WTC11 (cell line): ENCODE results near the gene CMTM1. TPM values are rescaled to one million over a fixed set of nuclear protein-coding genes. Genes with fewer than 3 reads are reported as not detected.

Experiments used
- ATAC-seq: fragments of 200-7000 bp; cut with Tn5 transposase; 2 replicates; pipeline ENCODE4 v1.10.0; 2021; ENCODE audit warnings: mild to moderate bottlenecking, moderate library complexity
- CTCF ChIA-PET: fragments of 300-600 bp; sonication (Branson Sonifier 250); formaldehyde crosslinking; loops from one replicate; lab custom pipeline; 2021; ENCODE audit warnings: antibody characterized with exemption; lab: Charles Lee
- POLR2A ChIA-PET: fragments of 350-600 bp; sonication (Branson Sonifier 250); formaldehyde crosslinking; loops from one replicate; lab custom pipeline; 2021; ENCODE audit warnings: antibody characterized with exemption; lab: Charles Lee
- DNase-seq: peaks from one replicate; pipeline ENCODE4 v3.0.0; 2021; ENCODE audit warnings: low spot score
- H3K27ac Mint-ChIP-seq: 2 replicates; pipeline ENCODE4 v1.8.0; 2021; ENCODE audit warnings: mixed read lengths
- H3K27me3 Mint-ChIP-seq: 2 replicates; pipeline ENCODE4 v1.8.0; 2021; ENCODE audit warnings: low read depth, mild to moderate bottlenecking, moderate library complexity, mixed read lengths
- H3K36me3 Mint-ChIP-seq: 2 replicates; pipeline ENCODE4 v1.8.0; 2021; ENCODE audit warnings: mixed read lengths
- H3K4me1 Mint-ChIP-seq: 2 replicates; pipeline ENCODE4 v1.8.0; 2022; ENCODE audit warnings: mixed read lengths
- H3K4me3 Mint-ChIP-seq: 2 replicates; pipeline ENCODE4 v1.8.0; 2021; ENCODE audit warnings: mild to moderate bottlenecking, moderate library complexity, mixed read lengths
- H3K9me3 Mint-ChIP-seq: 2 replicates; pipeline ENCODE4 v1.8.0; 2021; ENCODE audit warnings: mixed read lengths
- CREM ChIP-seq: sonication (generic); formaldehyde crosslinking; IDR thresholded peaks from 2 replicates; pipeline ENCODE4 v1.8.1; 2022; ENCODE audit warnings: mild to moderate bottlenecking, missing genetic modification reagents, moderate library complexity
- HMGA2 ChIP-seq: fragments of 250-450 bp; sonication (Bioruptor Pico); IDR thresholded peaks from 2 replicates; pipeline ENCODE4 v1.4.0; 2021; ENCODE audit warnings: mild to moderate bottlenecking, moderate library complexity
- JAZF1 ChIP-seq: fragments of 250-450 bp; sonication (Bioruptor Pico); IDR thresholded peaks from 2 replicates; pipeline ENCODE4 v1.9.0; 2021; ENCODE audit warnings: moderate library complexity, mild to moderate bottlenecking, inconsistent platforms
- MXD4 ChIP-seq: fragments of 250-450 bp; sonication (Bioruptor Pico); IDR thresholded peaks from 2 replicates; pipeline ENCODE4 v1.8.0; 2021; ENCODE audit warnings: mild to moderate bottlenecking, moderate library complexity, borderline replicate concordance
- NR1H2 ChIP-seq: sonication (generic); formaldehyde crosslinking; IDR thresholded peaks from 2 replicates; pipeline ENCODE4 v1.9.0; 2021; ENCODE audit warnings: mild to moderate bottlenecking, moderate library complexity, missing genetic modification reagents
- NR3C1 ChIP-seq: sonication (generic); formaldehyde crosslinking; conservative IDR thresholded peaks from 2 replicates; pipeline ENCODE4 v1.8.1; 2023; ENCODE audit warnings: low read depth, mild to moderate bottlenecking, missing genetic modification reagents
- SOX15 ChIP-seq: fragments of 250-450 bp; sonication (Bioruptor Pico); IDR thresholded peaks from 2 replicates; pipeline ENCODE4 v1.9.0; 2021; ENCODE audit warnings: mild to moderate bottlenecking
- TEAD1 ChIP-seq: sonication (generic); formaldehyde crosslinking; IDR thresholded peaks from 2 replicates; pipeline ENCODE4 v1.8.0; 2022; ENCODE audit warnings: mild to moderate bottlenecking, missing genetic modification reagents
- ZNF138 ChIP-seq: sonication (generic); formaldehyde crosslinking; conservative IDR thresholded peaks from 2 replicates; pipeline ENCODE4 v1.8.1; 2022; ENCODE audit warnings: mild to moderate bottlenecking, moderate library complexity, missing genetic modification reagents
- ZNF423 ChIP-seq: fragments of 250-450 bp; sonication (Bioruptor Pico); IDR thresholded peaks from 2 replicates; pipeline ENCODE4 v2.1.2; 2022; ENCODE audit warnings: mild to moderate bottlenecking, moderate library complexity
- total RNA-seq: library from RNA; stranded (reverse); gene quantifications from 3 replicates; pipeline ENCODE4 v1.2.3, GENCODE V29; 2021
- TF ChIP-seq, protein P1 (sequence below): fragments of 250-450 bp; sonication (Bioruptor Pico); IDR thresholded peaks from 2 replicates; pipeline ENCODE4 v1.9.0; 2021; ENCODE audit warnings: moderate library complexity, mild to moderate bottlenecking, inconsistent platforms, borderline replicate concordance
- TF ChIP-seq, protein P2 (sequence below): fragments of 250-450 bp; sonication (Bioruptor Pico); IDR thresholded peaks from 2 replicates; pipeline ENCODE4 v1.9.0; 2021; ENCODE audit warnings: mild to moderate bottlenecking
- TF ChIP-seq, protein P3 (sequence below): fragments of 250-450 bp; sonication (Bioruptor Pico); IDR thresholded peaks from 2 replicates; pipeline ENCODE4 v1.9.0; 2021; ENCODE audit warnings: mild to moderate bottlenecking
- TF ChIP-seq, protein P4 (sequence below): fragments of 250-450 bp; sonication (Bioruptor Pico); IDR thresholded peaks from 2 replicates; pipeline ENCODE4 v1.8.0; 2021; ENCODE audit warnings: mild to moderate bottlenecking
- TF ChIP-seq, protein P5 (sequence below): sonication (generic); formaldehyde crosslinking; IDR thresholded peaks from 2 replicates; pipeline ENCODE4 v1.8.0; 2023; ENCODE audit warnings: missing genetic modification reagents, mild to moderate bottlenecking, borderline replicate concordance
- TF ChIP-seq, protein P6 (sequence below): sonication (generic); formaldehyde crosslinking; IDR thresholded peaks from 2 replicates; pipeline ENCODE4 v1.8.1; 2023; ENCODE audit warnings: mild to moderate bottlenecking, missing genetic modification reagents, moderate library complexity
- TF ChIP-seq, protein P7 (sequence below): sonication (generic); formaldehyde crosslinking; IDR thresholded peaks from 2 replicates; pipeline ENCODE4 v1.8.0; 2022; ENCODE audit warnings: mild to moderate bottlenecking, missing genetic modification reagents

CMTM1 gene
- total RNA-seq, 1 experiment from 2014 or later: 1.6 TPM

DNA sequence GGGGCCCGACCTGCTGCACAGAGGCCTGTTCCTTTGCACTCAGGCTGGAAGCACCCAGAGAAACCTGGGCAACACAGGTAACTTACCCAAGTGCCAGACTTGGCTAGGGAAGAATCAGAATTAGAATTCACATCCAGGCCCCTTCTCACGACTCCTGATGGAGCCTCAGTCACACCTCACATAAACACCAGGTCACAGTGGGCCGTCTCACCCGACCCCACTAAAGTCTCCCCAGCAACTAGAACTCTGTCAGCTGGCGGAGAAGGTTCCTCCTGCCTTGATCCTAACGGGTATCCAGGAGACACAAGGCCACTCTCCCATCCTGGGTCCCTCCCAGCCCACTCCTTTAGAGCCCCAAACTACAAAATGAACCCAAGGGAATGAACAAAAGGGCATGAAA lies 22.7 kb upstream of the CMTM1 start:
- ChIA-PET POLR2A (no interaction called here), CTCF (interaction anchor here (0.8 to 0.9 kb wide), 2 partner anchors 46 to 67 kb away, joined by 3 read pairs; no protein-coding TSS in a partner anchor)
- Mint-ChIP-seq H3K36me3 (no peaks in the 10 kb centered on the region), H3K27me3 (no peaks in the 10 kb centered on the region), H3K9me3 (no peaks in the 10 kb centered on the region), H3K4me1 (peaks cover 19% of the 10 kb centered on the region), H3K27ac (no peak overlapping the region), H3K4me3 (no peak overlapping the region)
- ATAC-seq (no peak), DNase-seq (no peak)
- TF ChIP-seq, protein P1, sequence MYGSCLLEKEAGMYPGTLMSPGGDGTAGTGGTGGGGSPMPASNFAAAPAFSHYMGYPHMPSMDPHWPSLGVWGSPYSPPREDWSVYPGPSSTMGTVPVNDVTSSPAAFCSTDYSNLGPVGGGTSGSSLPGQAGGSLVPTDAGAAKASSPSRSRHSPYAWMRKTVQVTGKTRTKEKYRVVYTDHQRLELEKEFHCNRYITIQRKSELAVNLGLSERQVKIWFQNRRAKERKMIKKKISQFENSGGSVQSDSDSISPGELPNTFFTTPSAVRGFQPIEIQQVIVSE (CRISPR knock-in tag): no peak
- TF ChIP-seq, protein P2, sequence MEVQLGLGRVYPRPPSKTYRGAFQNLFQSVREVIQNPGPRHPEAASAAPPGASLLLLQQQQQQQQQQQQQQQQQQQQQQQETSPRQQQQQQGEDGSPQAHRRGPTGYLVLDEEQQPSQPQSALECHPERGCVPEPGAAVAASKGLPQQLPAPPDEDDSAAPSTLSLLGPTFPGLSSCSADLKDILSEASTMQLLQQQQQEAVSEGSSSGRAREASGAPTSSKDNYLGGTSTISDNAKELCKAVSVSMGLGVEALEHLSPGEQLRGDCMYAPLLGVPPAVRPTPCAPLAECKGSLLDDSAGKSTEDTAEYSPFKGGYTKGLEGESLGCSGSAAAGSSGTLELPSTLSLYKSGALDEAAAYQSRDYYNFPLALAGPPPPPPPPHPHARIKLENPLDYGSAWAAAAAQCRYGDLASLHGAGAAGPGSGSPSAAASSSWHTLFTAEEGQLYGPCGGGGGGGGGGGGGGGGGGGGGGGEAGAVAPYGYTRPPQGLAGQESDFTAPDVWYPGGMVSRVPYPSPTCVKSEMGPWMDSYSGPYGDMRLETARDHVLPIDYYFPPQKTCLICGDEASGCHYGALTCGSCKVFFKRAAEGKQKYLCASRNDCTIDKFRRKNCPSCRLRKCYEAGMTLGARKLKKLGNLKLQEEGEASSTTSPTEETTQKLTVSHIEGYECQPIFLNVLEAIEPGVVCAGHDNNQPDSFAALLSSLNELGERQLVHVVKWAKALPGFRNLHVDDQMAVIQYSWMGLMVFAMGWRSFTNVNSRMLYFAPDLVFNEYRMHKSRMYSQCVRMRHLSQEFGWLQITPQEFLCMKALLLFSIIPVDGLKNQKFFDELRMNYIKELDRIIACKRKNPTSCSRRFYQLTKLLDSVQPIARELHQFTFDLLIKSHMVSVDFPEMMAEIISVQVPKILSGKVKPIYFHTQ (CRISPR knock-in tag): no peak
- TF ChIP-seq HMGA2 (CRISPR knock-in tag) (no peak), CREM (CRISPR knock-in tag) (no peak), NR3C1 (CRISPR knock-in tag) (no peak)
- TF ChIP-seq, protein P3, sequence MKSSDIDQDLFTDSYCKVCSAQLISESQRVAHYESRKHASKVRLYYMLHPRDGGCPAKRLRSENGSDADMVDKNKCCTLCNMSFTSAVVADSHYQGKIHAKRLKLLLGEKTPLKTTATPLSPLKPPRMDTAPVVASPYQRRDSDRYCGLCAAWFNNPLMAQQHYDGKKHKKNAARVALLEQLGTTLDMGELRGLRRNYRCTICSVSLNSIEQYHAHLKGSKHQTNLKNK (CRISPR knock-in tag): no peak
- TF ChIP-seq, protein P4, sequence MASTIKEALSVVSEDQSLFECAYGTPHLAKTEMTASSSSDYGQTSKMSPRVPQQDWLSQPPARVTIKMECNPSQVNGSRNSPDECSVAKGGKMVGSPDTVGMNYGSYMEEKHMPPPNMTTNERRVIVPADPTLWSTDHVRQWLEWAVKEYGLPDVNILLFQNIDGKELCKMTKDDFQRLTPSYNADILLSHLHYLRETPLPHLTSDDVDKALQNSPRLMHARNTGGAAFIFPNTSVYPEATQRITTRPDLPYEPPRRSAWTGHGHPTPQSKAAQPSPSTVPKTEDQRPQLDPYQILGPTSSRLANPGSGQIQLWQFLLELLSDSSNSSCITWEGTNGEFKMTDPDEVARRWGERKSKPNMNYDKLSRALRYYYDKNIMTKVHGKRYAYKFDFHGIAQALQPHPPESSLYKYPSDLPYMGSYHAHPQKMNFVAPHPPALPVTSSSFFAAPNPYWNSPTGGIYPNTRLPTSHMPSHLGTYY (CRISPR knock-in tag): no peak

DNA sequence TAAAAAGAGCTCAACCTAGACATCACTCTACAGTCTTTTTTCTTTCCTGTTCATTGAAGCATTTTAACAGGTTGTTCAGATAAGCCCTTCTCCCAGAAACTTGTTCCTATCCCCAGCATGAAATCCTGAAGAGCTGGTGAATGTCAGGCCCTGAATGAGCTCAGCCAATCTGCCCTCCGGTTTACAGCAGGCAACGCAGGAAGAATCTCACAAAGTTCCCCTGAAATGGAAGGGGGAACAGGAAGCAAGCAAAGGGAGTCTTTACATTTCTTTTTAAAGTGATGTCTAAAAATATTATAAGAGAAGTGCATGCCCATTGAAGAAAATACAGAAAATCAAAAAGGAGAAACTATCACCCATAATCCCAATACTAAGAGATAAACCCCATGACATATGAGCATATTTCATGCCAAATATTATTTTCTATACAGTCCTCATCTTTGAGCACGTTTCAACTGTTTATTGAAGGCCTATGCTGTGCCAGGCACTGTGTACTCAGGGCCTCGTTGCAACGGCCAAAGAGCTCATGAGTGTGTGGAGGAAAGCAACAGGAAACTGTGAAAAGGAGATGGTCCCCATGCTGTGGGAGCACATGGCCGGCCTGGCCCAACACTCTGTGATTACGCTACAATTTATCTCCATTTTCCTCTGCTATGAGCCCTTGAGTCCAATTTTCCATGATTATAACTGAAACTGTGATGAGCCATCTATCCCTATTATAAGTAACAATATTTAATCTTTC lies 22.1 kb upstream of the CMTM1 start:
- no peak overlapping the region for H3K27ac Mint-ChIP-seq
- ChIA-PET POLR2A (no interaction called here), CTCF (interaction anchor here (0.8 to 0.9 kb wide), 3 partner anchors 45 to 67 kb away, joined by 3 read pairs; no protein-coding TSS in a partner anchor)
- no peaks in the 10 kb centered on the region for H3K27me3 Mint-ChIP-seq
- no peak for TF ChIP-seq SOX15 (CRISPR knock-in tag)
- TF ChIP-seq ZNF138: no peak
- no peak for TF ChIP-seq TEAD1
- TF ChIP-seq, protein P5, sequence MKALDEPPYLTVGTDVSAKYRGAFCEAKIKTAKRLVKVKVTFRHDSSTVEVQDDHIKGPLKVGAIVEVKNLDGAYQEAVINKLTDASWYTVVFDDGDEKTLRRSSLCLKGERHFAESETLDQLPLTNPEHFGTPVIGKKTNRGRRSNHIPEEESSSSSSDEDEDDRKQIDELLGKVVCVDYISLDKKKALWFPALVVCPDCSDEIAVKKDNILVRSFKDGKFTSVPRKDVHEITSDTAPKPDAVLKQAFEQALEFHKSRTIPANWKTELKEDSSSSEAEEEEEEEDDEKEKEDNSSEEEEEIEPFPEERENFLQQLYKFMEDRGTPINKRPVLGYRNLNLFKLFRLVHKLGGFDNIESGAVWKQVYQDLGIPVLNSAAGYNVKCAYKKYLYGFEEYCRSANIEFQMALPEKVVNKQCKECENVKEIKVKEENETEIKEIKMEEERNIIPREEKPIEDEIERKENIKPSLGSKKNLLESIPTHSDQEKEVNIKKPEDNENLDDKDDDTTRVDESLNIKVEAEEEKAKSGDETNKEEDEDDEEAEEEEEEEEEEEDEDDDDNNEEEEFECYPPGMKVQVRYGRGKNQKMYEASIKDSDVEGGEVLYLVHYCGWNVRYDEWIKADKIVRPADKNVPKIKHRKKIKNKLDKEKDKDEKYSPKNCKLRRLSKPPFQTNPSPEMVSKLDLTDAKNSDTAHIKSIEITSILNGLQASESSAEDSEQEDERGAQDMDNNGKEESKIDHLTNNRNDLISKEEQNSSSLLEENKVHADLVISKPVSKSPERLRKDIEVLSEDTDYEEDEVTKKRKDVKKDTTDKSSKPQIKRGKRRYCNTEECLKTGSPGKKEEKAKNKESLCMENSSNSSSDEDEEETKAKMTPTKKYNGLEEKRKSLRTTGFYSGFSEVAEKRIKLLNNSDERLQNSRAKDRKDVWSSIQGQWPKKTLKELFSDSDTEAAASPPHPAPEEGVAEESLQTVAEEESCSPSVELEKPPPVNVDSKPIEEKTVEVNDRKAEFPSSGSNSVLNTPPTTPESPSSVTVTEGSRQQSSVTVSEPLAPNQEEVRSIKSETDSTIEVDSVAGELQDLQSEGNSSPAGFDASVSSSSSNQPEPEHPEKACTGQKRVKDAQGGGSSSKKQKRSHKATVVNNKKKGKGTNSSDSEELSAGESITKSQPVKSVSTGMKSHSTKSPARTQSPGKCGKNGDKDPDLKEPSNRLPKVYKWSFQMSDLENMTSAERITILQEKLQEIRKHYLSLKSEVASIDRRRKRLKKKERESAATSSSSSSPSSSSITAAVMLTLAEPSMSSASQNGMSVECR (CRISPR knock-in tag): no peak
- no peak for TF ChIP-seq NR1H2 (CRISPR knock-in tag)
- no peak for TF ChIP-seq ZNF423
- no peak for TF ChIP-seq MXD4 (CRISPR knock-in tag)
- TF ChIP-seq, protein P6, sequence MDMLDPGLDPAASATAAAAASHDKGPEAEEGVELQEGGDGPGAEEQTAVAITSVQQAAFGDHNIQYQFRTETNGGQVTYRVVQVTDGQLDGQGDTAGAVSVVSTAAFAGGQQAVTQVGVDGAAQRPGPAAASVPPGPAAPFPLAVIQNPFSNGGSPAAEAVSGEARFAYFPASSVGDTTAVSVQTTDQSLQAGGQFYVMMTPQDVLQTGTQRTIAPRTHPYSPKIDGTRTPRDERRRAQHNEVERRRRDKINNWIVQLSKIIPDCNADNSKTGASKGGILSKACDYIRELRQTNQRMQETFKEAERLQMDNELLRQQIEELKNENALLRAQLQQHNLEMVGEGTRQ (CRISPR knock-in tag): no peak
- TF ChIP-seq, protein P2 (CRISPR knock-in tag): no peak
- TF ChIP-seq, protein P7, sequence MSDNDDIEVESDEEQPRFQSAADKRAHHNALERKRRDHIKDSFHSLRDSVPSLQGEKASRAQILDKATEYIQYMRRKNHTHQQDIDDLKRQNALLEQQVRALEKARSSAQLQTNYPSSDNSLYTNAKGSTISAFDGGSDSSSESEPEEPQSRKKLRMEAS (CRISPR knock-in tag): no peak
- no peak for TF ChIP-seq JAZF1
- ATAC-seq (no peak), DNase-seq (no peak)
- no peaks in the 10 kb centered on the region for H3K36me3 Mint-ChIP-seq
- H3K4me1 Mint-ChIP-seq: peaks cover 26% of the 10 kb centered on the region
- H3K9me3 Mint-ChIP-seq: no peaks in the 10 kb centered on the region
- no peak overlapping the region for H3K4me3 Mint-ChIP-seq
